ENCODE results near the gene PSMD6.

The PSMD6 gene

DNA sequence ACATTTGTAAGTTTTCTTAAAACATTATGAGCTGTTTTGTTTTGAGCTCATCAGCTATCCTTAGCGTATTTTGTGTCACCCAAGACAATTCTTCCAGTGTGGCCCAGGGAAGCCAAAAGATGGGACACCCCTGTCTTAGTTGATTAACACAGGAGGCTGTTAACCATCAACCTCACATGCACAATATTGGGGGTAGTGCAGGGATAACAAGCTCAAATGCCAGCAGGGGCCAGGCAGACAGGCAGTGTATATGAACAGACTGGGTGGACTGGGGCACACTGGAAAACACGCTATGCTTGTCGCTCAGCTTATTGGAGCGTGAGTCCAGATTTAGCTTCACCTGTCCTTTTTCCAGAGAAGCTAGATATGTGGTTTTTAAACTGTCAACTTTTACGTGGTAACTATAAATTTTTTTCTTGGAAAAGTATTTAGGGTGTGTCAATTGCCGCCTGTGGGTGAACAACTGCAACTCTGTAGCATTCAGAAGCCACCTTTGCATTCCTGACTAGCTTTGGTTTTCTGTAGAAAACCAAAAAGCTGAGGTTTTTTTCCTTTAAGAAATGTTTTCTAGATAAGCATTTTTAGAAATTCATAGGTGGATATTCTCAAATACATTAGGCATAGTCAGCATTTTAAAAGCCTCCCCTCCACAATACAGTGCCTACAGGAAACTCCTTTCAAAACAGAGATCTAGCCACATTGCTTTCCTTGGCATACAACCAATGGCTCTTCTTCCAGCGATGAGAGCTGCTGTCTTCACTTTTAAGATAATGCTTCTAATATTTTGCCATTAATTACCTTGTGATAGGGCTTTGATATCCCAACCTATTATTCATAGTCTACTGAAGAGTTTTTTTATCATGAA is 14.6 kb downstream of the PSMD6 start:
- DNase-seq: no peak

DNA sequence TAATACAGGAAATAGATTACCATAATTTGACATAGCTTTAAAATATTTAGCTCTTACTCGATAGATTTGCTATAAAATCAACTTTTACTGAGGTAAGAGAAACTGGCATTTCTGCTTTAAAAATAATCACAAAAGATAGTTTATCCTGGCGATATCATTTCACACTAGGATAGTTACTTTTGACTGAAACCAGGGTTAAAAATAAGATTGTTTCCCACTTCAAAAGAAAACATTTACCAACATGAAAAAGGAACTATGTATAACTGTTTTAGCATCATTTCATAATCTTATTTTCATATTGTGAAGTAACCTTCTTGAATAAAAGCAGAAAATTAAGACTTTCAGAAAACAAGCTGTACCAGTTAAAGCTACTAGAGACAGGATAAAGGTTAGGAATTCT is 15.3 kb downstream of the PSMD6 start:
- DNase-seq: no peak

DNA sequence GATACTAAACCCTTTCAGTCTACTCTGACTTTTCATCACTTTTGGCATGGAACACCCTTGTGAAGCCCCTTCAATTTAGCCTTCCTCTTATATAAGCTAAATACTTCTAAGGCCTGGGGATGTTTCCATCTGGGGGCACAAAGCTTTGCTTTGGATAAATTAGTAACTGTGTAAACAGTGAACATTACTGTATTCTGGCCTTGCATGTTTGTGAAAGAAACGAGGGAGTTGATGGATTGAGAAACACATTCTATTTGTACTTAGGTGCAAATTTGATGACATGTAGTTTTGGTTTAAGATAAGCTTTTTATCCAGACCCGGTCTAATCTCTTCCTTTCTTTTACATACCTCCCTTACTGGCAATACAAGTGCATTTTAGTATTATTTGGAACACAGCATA is 19.7 kb downstream of the PSMD6 start:
- DNase-seq: no peak

DNA sequence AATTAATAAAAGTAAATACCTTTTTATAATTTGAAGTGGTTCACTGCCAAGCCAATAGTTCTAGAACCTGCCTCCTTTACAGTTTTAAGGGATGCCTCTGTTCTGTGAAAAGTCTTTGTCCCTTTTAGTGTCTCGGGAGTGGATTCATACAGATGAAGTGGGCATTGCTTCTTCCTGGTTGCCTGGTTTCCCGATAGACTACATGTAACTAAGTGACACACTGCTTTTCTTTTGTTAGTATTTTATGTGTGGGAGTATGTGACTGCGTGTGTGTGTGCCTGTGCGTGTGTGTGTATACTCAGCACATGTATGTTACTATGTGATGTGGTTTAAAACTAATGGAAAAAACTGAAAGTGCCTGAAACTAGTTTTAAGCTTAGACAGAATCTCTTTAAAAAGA is 21.1 kb downstream of the PSMD6 start:
- no peak for DNase-seq

DNA sequence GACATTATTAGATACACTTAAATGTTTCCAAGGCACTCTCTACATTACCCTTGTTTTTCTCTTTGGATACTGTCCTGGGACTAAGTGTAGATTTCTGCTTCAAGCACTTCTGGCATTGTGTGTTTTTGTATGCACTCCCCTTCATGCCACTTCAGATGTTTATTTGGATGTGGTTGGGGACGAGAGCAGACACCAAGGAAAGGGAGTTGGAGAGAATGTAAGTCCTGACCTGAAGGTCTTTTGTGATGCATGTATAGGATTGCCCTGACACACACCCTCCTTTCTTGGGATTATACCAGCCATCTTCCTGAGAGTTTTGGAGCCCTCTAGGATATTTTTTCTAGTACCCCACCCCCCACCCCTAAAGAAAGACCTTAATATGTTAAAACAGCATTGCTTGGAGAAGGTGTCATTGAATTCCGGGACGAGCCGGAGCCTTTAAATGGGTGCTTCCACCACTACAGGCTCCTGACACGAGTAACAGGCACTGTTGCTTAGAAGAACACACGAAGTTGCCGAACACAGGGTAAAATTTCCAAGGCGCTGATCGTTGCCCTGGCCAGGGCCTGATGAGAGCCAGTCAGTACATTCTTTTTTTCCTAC is 22.7 kb downstream of the PSMD6 start:
- no peak for DNase-seq

DNA sequence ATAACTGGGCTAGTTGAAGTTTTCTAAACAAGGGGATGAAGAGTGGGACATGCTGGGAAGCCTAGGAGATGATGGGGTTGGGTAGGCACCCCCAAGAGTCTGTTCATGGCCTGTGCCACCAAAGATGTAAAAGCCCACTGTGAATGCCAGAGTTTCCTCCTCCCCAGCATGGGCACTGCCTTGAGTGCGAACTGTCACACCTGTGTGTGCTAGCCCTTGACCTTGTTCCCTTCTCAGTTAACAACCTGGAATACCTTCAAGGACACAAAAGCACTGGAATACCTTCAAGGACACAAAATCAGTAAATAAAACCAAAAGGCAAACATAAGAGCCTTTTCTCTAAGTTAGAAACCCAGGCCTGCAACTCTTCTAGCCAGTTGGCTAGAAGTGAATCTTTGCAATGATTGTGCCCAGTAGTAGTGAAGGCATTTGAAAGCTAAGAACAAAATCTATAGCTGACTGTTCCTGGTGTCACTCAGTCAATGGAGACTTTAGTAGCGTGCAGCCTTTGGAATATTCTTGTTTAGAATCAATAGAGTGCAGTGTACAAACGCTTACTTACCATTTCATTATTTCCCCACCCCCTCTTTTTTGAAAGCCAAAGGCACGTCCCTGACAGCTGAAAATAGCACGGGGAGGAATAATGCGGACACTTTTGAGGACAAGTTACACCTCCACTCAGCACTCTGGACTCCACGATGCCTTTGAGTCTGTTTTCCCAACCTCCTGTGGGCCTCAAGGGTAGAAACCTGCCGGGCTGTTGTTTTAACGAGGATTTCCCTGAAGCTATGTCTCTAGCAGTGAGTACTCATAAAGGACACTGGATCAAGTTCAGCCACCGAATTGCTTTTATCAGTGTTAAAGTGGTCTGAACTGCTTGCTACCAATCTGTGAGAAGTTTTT is 24.2 kb downstream of the PSMD6 start:
- no peak for DNase-seq

DNA sequence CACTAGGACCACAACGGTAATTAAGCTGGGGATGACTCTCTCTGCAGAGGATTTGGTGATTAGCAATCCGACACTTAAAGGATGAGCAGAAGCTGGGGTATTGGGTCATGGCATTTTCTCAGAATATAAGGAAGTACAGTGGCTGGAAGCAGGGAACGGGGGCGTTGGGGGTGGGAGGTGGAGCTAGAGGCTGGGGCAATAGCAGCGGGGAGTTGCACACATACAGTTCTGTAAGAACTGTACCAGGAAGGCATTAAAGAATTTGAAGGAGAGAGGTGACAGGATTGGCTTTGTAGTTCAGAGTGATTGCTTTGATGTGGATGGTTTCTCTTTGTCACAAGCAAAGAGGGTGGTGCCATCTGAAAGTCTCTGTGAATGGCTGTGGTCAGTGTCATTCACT is 28.2 kb downstream of the PSMD6 start:
- DNase-seq: no peak

DNA sequence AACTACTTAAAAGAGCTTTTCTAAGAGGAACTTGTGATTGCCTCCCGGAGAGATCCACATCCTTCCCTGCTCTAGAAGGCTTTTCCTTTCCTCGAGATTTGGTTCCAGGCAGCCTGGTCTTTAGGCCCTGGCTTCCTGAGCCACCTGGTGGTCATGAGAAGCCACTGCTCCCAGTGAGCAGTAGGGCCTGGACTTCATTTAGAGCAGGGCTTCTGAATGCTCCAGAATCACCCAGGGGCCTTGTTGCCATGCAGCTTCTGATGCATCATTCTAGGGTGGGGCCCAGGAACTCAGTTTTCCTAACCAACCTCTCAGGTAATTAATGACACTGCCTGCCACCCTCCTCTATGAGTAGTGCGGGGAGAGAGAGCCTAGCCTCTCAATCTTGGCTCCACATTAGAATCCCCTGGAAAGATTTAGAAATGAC is 29.6 kb downstream of the PSMD6 start:
- DNase-seq: peak; percentile 40

DNA sequence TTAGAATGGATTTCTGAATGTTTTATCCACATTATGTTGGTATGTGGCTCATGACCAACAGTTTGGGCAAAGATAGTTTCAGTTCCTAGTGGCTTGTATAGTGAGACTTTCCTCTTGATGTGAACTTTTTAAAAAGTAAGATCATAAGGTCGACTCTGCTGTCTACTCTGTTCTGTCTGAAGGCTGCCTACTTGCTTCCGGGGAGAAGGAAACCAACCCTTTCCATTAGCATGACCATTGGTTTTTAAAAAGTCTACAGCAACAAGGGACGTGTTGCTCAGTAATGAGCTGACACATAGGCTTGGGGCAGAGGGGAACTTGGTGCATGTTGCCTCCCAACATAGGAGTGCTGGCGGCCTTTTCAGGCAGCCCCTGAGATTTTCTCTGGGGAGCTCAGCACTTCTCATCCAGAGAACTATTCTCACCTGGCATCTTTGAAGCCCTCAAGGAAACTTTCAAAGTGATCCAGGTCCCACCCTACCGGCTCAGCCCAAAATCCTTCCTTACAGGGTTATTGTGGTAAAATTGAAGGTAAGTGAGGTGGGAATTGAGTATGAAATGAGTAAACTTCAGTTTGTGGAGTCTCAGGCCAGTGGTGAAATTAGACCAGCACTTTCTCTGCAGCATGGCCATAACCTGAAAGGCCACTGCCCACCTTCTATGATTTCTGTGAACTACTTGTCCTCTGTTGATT is 30.6 kb downstream of the PSMD6 start:
- DNase-seq: no peak

DNA sequence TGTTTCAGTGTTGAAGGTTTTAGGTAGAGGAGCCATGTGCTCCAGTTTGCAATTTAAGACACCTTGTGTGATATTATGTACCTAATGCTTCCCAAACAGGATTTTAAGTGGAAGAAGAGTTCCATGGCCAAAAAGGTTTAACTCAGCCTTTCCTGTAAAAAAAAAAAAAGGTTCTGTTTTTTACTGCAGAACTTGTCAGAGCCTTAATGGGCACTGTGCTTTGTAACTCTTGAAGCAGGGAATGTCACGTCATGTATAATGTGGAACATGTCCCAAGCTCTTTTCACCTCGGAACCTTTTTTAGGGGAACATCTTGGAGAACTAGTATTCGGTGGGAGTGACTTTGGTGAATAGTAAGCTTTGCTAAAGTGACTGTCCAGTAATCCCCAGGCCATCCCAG is 31.6 kb downstream of the PSMD6 start:
- no peak for DNase-seq

DNA sequence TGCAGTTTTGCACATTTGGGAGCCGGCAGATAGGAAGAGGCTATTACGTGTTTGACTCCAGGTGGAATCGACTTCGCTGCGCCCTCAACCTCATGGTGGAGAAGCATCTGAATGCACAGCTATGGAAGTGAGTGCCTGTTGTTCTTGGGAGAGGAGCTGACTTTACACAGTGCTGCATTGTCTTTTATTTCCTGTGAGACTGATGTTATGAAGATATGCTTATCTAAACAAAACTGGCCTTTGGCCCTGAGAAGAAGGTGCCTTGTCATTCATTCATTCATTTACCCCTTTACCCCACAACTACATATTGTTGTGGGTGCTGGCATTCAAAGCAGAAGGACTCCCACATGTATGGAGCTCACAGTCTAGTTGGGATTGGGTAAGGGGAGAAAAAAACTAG is 32.6 kb downstream of the PSMD6 start:
- DNase-seq: no peak

DNA sequence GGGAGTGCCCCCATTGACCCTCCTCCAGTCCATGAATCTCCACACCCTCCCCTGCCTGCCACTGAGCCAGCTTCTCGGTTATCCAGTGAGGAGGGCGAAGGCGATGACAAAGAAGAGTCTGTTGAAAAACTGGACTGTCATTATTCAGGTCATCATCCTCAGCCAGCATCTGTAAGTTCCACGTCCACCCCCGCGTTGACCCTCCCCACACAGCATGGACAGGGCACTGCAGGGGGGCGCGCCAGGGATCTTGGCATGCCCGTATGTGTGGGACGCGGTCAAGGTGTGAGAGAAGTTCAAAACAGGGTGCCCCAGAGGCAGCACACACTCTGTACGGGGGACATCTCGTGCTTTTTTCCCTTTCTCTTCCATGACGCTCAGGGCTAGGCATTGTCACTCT is 33.1 kb downstream of the PSMD6 start:
- no peak for DNase-seq

DNA sequence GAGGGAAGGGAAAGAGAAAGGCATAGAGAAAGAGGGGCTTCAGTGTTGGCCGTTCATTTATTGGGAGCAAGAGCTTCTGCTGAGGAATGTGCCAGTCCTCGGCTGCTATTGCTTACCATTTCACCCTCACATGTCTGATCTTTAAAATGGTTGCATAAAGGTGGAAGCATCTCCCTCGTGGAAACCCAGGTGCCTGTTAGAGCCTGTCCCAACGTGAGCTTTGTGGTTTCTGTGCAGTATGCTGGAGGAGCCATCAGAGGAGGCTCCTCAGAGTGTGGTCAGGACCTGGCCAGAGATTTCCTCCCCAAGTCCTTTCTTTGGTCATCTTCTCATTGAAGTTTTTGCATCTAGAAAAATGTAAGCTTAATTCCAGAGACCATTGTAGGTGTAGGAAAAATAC is 34.4 kb downstream of the PSMD6 start:
- no peak for DNase-seq

DNA sequence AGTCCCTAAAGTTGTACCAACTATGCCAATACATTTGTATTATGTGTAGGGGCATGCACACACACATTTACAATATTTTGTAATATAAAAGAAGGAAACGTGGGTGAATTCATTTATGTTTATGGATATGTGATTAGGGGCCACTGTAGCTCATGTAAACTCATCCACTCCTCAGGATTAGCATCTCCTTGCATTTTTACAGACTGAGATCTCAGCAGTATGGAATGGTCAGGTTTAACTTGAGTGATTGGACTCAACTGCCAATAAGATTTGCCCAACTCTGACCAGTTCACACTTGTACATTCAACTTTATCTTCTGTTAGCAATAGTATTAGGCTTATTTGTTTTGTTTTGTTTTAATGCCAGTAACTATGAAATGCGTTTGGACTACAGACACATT is 36.5 kb downstream of the PSMD6 start:
- no peak for DNase-seq

DNA sequence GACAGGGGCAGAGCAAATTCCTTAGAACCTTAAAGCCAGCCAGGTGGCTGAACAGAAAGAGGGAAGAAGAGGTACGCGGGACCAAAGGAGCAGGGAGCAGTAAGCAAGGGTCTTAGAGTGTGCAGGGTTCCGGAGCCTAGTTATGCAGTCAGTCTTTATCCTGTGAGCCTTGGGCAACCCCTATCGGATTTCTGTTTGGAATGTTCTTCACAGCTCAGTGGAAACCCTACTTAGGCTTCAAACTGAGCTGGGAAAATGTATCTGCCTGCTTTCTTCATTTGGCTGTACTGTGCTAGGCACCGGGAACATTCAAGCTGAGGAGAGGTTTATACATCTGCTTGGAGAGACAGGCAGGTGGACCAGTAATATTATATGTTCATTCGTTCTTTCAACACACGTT is 37.1 kb downstream of the PSMD6 start:
- no peak for DNase-seq

DNA sequence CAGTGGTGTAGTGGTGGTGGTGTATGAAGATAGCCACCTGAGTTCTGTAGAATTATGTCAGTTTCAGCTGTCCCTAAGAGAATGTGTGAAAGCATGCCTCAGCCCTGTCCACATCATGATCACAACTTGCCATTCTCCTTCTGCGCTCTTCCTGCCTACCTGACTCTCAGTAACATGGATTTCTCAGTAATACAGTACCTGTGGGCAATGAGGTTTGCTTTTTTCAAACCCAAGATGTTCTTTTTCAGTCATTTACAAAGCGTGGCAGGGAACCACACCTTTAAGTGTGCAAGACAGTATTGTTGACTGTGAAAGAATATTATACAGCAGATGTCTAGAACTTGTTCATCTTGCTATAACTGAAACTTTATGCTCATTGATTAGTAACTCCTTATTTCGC is 38.9 kb downstream of the PSMD6 start:
- DNase-seq: no peak

DNA sequence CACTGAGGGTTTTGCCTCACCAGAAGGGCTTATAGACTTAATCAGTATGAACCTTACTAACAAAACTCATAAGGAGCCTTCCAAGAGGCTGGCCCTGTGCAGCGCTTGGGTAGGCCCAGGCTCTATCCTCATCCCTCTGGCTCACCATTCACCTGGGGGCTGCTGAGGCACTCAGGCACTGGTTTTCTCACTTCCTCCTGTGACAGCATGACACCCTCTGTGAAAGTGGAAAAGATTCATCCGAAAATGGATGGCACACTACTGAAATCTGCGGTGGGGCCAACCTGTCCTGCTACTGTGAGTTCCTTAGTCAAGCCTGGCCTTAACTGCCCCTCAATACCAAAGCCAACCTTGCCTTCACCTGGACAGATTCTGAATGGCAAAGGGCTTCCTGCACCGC is 41.3 kb downstream of the PSMD6 start:
- no peak for DNase-seq

DNA sequence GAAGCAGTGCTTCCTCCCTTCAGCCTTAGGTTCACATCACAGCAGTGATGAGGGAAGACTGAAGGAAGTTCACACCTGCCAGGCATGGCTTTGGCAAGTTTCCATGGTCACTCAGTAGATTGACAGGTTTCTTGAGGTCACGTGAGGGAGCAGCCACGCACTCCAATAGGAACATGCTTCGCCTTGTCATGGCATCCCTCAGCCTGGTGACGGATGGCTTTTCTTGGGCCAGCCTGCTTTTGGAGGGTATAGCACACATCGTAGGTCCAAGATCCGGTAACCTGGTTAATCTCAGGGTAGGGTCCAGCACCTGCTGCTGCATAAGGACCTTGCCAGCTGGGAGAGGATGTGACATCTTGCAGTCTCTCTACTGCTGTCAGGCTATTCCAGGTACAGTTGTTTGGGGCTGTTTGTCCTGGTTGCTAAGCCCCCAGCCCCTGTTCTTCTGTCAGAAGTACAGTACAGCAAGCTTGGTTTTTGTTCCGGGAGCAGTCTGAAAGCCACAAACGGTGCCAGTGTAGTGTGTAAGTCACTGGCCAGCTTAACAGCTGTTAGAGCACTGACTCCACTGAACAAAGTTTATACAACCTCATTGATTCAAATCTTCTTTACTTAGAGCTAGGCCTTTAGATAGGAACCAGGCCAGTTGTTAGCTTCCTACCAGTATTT is 42.3 kb downstream of the PSMD6 start:
- no peak for DNase-seq

DNA sequence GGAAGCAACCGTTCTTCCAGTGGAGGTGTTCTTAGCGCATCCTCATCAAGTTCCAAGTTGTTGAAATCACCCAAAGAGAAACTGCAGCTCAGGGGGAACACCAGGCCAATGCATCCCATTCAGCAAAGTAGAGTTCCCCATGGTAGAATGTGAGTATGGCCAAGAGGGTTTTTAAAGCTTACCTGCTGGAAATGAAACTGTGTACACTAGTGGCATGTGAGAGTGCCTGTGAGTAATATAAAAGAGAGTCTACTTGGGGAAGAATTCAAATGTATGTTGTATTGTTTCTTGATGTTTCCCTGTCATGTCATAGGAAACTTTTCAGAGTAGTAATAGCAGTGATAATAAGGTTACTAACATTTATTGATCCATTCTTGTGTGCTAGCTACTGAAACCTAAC is 43.3 kb downstream of the PSMD6 start:
- DNase-seq: no peak

DNA sequence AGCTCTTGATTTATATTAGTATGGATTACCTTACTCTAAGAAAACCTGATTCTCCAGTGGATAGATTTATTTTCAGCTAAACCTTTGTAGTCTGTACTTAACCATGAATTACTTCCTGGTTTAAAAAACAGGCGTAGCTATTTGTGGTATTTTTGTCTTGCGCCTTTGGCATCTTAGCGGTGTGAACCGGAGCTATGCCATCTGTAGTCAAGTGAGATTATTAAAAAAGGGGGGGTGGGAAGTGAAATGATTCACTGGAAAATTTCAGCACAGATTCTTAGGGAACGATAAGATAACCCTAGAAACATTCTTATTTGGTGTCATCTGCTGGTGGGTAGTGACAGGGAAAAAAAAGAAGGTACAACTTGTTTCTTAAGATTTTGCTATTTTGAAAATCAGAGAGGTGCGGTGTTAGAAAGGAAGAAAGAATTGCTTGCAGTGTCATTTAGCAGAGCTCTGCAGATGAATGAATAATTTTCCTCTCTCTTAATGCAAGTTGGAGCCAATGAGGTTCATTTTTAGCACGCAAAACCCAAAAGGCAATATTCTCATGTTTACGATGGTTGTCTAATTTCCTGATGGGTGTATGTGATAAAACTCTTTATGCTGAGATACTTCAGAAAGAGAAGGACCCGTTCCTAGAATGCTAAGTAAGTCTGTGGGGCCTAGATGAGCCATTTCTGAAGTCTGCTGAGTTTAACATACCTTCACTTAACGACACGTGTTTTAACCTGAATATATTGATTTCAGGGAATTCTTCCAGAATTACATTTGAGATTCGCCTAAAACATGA is 44.0 kb downstream of the PSMD6 start:
- DNase-seq: no peak

DNA sequence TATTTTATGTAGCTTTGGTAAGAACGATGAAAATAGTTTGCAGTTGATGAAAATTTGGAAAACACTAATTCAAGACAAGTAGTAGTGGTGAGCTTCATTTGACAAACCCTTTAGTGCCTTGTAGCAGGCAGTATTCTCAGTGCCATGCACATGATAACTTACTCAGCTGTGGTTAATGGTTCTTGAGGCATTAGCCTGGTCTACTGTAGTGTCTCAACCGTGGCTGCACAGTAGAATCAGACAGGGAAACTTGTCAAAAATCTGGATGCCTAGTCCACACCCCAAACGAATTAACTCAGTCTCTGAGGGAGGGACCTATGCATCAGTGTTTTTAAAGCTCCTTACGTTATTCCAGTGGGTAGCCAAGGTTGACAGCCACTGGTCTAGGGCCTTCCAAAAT is 45.4 kb downstream of the PSMD6 start:
- no peak for DNase-seq

DNA sequence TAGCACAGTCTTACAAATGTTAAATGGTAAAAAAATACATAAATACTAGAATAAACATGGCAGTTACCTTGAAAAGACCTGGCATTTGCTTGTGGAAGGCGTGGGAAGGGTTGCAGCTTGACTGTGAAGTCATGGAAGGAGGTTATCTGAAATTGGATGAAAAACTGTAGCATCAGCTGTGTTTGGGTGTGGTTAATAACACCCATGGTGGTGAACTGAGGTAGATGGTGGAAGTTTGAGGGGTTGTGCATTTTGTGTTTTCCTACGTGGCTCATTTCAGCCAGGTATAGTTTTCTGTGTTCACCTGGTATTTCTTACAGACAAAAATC is 46.5 kb downstream of the PSMD6 start:
- DNase-seq: no peak
